Hematopoietic multipotent progenitor cell treated with erythropoietin and hydrocortisone succinate and interleukin-3 and kit ligand, for 6 days (in vitro differentiated cells): Measurements from ENCODE around the gene CLCN6.

ENCODE experiments used
- DNase-seq: peaks from one replicate; pipeline ENCODE4 v3.0.0-alpha.2; 2015

Gene CLCN6

GRCh38 chr1:11880911-11881748, 75.1 kb downstream of the CLCN6 start:
- no peak for DNase-seq

GRCh38 chr1:11881749-11882441, 75.9 kb downstream of the CLCN6 start:
- peak; percentile 26 for DNase-seq

- DNase-seq = peak; percentile 97
These were observed 77.0 kb downstream of the CLCN6 start for GRCh38 chr1:11882814-11883538.

GRCh38 chr1:11885916-11886315, 79.9 kb downstream of the CLCN6 start:
- DNase-seq = no peak

GRCh38 chr1:11886986-11887665, 81.1 kb downstream of the CLCN6 start:
- no peak for DNase-seq

GRCh38 chr1:11887666-11888007, 81.6 kb downstream of the CLCN6 start:
- no peak for DNase-seq

- no peak for DNase-seq
These were observed 82.3 kb downstream of the CLCN6 start for GRCh38 chr1:11888206-11888876.

- no peak for DNase-seq
These were observed 82.9 kb downstream of the CLCN6 start for GRCh38 chr1:11888877-11889208.

- no peak for DNase-seq
These were observed 85.6 kb downstream of the CLCN6 start for GRCh38 chr1:11891433-11892186.
